B cell (primary cell): ENCODE results near the gene BCL6B.
A peak's percentile ranks its signal among the peaks of the same experiment; 100 is the strongest.

Experiments used
- CTCF ChIP-seq: fragments of 200-600 bp; IDR thresholded peaks from one replicate; pipeline ENCODE4 v1.8.0; 2022; ENCODE audit warnings: antibody characterized with exemption, mild to moderate bottlenecking
- EZH2 ChIP-seq: IDR thresholded peaks from 2 replicates; pipeline ENCODE4 v1.6.1; 2012; ENCODE audit warnings: borderline replicate concordance, low read depth, mild to moderate bottlenecking, moderate library complexity, low read length; ENCODE audit not compliant: insufficient read depth, poor library complexity, severe bottlenecking

DNA sequence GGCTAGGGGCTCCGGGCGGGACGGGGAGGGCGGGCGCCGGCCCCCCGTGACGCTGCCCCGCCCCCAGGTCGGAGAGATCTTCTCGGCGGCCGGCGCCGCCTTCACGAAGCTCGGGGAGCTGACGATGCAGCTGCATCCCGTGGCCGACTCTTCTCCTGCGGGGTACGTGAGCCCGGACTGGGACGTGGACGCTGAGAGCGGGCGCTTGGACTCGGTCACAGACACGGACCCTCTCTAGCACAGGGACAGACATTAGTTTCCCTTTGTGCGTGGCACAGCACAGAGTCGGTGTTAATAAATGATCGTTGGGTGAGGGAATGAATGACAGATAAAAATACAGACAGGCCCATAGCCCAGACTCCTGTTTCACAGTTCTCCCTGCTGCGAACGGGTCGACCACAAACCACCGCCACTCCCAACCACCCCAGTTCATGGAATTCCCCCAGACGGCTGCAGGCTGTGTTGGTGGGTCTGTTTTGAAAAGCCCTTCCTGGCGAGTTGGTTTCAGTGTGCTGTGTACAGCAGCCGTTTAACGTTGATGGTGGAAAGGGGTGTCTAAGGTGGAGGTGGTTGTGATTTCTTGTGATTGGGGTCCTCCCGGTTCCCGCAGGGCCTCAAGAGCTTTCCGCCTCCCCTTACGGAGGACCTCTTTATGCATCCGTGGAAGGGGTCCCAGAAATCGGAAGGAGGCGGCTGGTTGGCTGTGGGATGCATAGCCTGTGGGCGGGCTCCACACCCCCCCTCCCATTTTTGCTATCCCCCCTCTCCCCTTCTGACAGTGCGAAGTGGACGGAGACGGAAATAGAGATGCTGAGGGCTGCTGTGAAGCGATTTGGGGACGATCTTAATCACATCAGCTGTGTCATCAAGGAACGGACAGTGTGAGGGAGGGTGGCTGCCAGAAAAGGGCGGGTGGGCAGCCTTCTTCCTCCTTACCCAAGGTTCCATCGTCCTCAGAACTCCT, 7.6 kb upstream of the BCL6B start:
- TF ChIP-seq CTCF, result peak; percentile 51
- TF ChIP-seq EZH2, result no peak
